ENCODE measurements around the gene SETBP1. TPM values are rescaled to one million over a fixed set of nuclear protein-coding genes. Genes with fewer than 3 reads are reported as not detected.

SETBP1 gene
- total RNA-seq, 4 donors from 2014 or later: 16.2 to 33.6 (median 24.4) TPM

GRCh38 chr18:45116116-45116515 lies 435.4 kb downstream of the SETBP1 start:
- WGBS, 2 donors (ENCODE audit: low coverage in 1 of 2): 77 to 78% methylated on average over 4 of the region's 4 CpGs
- Histone ChIP-seq H3K27ac (no peak overlapping the region), H3K4me3 (no peak overlapping the region), H3K9me3 (no peaks in the 10 kb centered on the region), H3K36me3 (no peaks in the 10 kb centered on the region), H3K4me1 (no peaks in the 10 kb centered on the region), H3K27me3 (no peaks in the 10 kb centered on the region)
- no peak for TF ChIP-seq POLR2AphosphoS5 (IDR thresholded peaks at IDR 0.05)
- TF ChIP-seq POLR2A (IDR thresholded peaks at IDR 0.05): no peak
- TF ChIP-seq CTCF (IDR thresholded peaks at IDR 0.05): no peak
- TF ChIP-seq EP300 (IDR thresholded peaks at IDR 0.05; ENCODE audit: low read depth): no peak
- intact Hi-C loops (cut with DNase I; ENCODE audit: low total_unique reads) (no loop called here), in situ Hi-C loops (cut with MboI; ENCODE audit: low pct_ligation_motif_present in 1 of 4, low pct_unique_long_range_greater_than_20kb in 1 of 4, low sequenced_read_pairs in 3 of 4) (no loop called here)
- no peak for DNase-seq

Small RNA genes lying within 50 kb of the gene (small RNA-seq; reads per million reads assigned to genes)
- 0 reads per million in 4 donors for gene MIR4319
